ENCODE data around the gene PIP5K1B. TPM values are rescaled to one million over a fixed set of nuclear protein-coding genes. Genes with fewer than 3 reads are reported as not detected.

Gene PIP5K1B
- total and polyA plus RNA-seq, 2 of the 13 experiments (the other 11 are each of a cell fraction or from before 2014, with no cell fraction given): 15.8 to 17.5 TPM

DNA sequence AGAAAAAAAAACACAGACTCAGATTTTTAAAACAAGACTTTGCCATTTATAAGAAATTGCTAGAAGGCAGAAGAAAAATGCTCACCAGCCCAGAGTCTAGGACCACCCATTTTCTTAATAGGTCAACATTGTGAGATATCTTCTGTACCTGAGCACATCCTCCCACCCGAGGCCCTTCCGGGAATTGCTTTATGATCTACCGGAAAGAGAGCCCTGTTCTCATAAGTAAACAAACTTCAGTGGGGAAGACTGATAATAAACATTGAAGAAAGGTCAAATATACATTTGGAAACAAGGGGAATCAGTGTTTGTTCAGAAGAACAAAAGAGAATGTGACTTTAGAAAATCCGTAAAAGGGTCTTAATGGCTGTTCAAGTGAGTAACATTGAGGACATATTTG is 264.5 kb downstream of the PIP5K1B start (continued):
- TF ChIP-seq HMGXB4 (CRISPR knock-in tag; IDR thresholded peaks at IDR 0.05; ENCODE audit: borderline replicate concordance in 1 of 2, low read depth in 1 of 2) (no peak), ZNF501 (CRISPR knock-in tag; IDR thresholded peaks at IDR 0.05) (no peak), CSRNP2 (CRISPR knock-in tag; conservative IDR thresholded peaks at IDR 0.05; ENCODE audit: low read depth) (no peak), ETS1 (CRISPR knock-in tag; IDR thresholded peaks at IDR 0.05) (no peak), ZNF530 (CRISPR knock-in tag; IDR thresholded peaks at IDR 0.05; ENCODE audit: low read depth) (no peak), KAT8 (CRISPR knock-in tag; IDR thresholded peaks at IDR 0.05) (peak; percentile 84), HNRNPUL1 (IDR thresholded peaks at IDR 0.05; ENCODE audit: low read depth, low read length) (no peak), ZNF382 (CRISPR knock-in tag; IDR thresholded peaks at IDR 0.05; ENCODE audit: borderline replicate concordance) (no peak), GATAD2A (CRISPR knock-in tag; IDR thresholded peaks at IDR 0.05) (peak; percentile 99), ZNF225 (CRISPR knock-in tag; IDR thresholded peaks at IDR 0.05) (no peak), PLRG1 (conservative IDR thresholded peaks at IDR 0.05) (no peak), NFKBIZ (CRISPR knock-in tag; IDR thresholded peaks at IDR 0.05) (peak; percentile 99), STAG1 (CRISPR knock-in tag; IDR thresholded peaks at IDR 0.05) (no peak), TOE1 (CRISPR knock-in tag; IDR thresholded peaks at IDR 0.05) (no peak), ZNF639 (CRISPR knock-in tag; conservative IDR thresholded peaks at IDR 0.05) (no peak), ZNF737 (CRISPR knock-in tag; IDR thresholded peaks at IDR 0.05; ENCODE audit: borderline replicate concordance) (no peak), RXRA (CRISPR knock-in tag; IDR thresholded peaks at IDR 0.05) (peak; percentile 53; the same call in 1 of the 2 replicates), ZNF563 (CRISPR knock-in tag; IDR thresholded peaks at IDR 0.05) (no peak), ZNF232 (CRISPR knock-in tag; IDR thresholded peaks at IDR 0.05; ENCODE audit: borderline replicate concordance) (no peak), NR2F2 (IDR thresholded peaks at IDR 0.05; ENCODE audit: borderline replicate concordance, low read depth) (peak; percentile 88)
- TF ChIP-seq, protein P1, sequence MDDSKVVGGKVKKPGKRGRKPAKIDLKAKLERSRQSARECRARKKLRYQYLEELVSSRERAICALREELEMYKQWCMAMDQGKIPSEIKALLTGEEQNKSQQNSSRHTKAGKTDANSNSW (CRISPR knock-in tag; IDR thresholded peaks at IDR 0.05; ENCODE audit: borderline replicate concordance): no peak
- TF ChIP-seq, protein P2, sequence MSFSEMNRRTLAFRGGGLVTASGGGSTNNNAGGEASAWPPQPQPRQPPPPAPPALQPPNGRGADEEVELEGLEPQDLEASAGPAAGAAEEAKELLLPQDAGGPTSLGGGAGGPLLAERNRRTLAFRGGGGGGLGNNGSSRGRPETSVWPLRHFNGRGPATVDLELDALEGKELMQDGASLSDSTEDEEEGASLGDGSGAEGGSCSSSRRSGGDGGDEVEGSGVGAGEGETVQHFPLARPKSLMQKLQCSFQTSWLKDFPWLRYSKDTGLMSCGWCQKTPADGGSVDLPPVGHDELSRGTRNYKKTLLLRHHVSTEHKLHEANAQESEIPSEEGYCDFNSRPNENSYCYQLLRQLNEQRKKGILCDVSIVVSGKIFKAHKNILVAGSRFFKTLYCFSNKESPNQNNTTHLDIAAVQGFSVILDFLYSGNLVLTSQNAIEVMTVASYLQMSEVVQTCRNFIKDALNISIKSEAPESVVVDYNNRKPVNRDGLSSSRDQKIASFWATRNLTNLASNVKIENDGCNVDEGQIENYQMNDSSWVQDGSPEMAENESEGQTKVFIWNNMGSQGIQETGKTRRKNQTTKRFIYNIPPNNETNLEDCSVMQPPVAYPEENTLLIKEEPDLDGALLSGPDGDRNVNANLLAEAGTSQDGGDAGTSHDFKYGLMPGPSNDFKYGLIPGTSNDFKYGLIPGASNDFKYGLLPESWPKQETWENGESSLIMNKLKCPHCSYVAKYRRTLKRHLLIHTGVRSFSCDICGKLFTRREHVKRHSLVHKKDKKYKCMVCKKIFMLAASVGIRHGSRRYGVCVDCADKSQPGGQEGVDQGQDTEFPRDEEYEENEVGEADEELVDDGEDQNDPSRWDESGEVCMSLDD (CRISPR knock-in tag; IDR thresholded peaks at IDR 0.05; ENCODE audit: borderline replicate concordance): no peak
- TF ChIP-seq, protein P3, sequence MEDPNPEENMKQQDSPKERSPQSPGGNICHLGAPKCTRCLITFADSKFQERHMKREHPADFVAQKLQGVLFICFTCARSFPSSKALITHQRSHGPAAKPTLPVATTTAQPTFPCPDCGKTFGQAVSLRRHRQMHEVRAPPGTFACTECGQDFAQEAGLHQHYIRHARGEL (CRISPR knock-in tag; IDR thresholded peaks at IDR 0.05): no peak
